Measurements from ENCODE around the gene KLHL17.
"Not testable (repeated sequence)": the region's sequence is repeated elsewhere in the genome, so short reads cannot be mapped to it uniquely, and the experiment has no call there.

GRCh38 chr1:1012736-1013104 lies 52.3 kb downstream of the KLHL17 start:
- not testable (repeated sequence) for TF ChIP-seq POLR2A, CTCF (IDR thresholded peaks at IDR 0.05)

Measured in vagina (tissue), 2 donors.